DND-41 (cell line): Measurements from ENCODE around the gene TRIM15.

ENCODE experiments used
- CTCF ChIP-seq: IDR thresholded peaks from 2 replicates; pipeline ENCODE4 v1.5.1; 2012; ENCODE audit warnings: borderline replicate concordance, low read length, moderate library complexity, mild to moderate bottlenecking; ENCODE audit not compliant: poor library complexity, severe bottlenecking; ENCODE audit errors: extremely low read depth
- EZH2 ChIP-seq: IDR thresholded peaks from 3 replicates; pipeline ENCODE4 v1.6.1; 2012; ENCODE audit warnings: borderline replicate concordance, low read depth, mild to moderate bottlenecking, moderate library complexity, low read length, inconsistent platforms; ENCODE audit not compliant: severe bottlenecking

GRCh38 chr6:30150671-30151395 is 12.5 kb upstream of the TRIM15 start:
- TF ChIP-seq CTCF (no peak), EZH2 (no peak)
